GM18498 (cell line): ENCODE measurements around the gene STYXL1.
"Not testable (repeated sequence)": the region's sequence is repeated elsewhere in the genome, so short reads cannot be mapped to it uniquely, and the experiment has no call there.

Experiments
- ATAC-seq: cut with Tn5 transposase; IDR thresholded peaks from one replicate; pipeline ENCODE4 v1.9.1; 2021; ENCODE audit warnings: mild to moderate bottlenecking, moderate library complexity; ENCODE audit not compliant: unreplicated experiment

The STYXL1 gene

DNA sequence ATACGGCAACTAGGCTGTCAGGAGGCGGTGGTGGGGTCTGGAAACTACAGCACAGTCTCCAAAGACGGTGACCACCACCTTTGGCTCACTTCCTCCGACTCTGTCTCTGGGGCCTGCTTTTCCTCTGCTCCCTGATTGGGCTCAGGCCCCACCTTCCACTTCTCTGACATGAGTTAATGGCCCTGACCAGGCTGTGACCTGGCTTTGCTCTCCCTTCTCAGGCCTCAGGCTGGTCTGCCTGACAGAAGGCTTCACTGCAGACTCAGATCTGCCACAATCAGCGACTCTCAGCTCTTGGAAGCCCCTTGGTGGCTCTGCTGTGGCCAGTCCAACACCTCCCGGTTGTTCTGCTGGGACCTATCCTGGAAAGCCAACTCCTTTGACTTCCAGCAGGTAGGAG is 7.7 kb downstream of the STYXL1 start:
- no peak for ATAC-seq

DNA sequence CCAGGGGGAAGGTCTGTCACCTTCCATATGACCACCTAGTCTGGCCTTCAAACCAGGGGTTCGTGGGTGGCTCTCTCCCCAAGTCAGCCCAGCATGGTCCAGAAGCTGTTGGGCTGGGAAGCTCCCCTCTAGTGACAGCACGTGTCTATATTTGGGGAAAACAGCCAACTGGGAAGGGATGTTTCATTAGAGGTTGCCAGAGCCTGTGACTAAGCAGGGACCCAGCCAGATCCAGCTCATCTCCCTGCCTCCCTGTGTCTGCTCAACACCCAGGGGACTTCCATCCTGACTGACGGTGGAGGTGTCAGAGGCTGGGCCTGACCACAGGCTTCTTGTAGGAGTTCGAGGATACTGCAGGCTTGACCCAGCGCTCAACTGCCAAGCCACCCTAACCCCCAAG is 10.5 kb downstream of the STYXL1 start:
- ATAC-seq: no peak

DNA sequence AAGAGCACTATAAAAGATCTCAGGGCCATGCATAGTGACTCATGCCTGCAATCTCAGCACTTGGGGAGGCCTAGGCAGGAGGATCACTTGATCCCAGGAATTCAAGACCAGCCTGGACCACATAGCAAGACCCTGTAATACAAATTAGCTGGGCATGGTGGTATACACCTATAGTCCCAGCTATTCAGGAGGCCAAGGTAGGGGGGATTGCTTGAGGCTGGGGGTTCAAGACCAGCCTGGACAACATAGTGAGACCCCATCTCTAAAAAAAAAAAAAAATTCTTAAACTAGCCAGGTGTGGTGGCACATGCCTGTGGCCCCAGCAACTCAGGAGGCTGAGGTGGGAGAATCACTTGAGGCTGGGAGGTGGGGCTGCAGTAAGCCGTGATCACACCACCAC is 15.8 kb downstream of the STYXL1 start:
- ATAC-seq: no peak

DNA sequence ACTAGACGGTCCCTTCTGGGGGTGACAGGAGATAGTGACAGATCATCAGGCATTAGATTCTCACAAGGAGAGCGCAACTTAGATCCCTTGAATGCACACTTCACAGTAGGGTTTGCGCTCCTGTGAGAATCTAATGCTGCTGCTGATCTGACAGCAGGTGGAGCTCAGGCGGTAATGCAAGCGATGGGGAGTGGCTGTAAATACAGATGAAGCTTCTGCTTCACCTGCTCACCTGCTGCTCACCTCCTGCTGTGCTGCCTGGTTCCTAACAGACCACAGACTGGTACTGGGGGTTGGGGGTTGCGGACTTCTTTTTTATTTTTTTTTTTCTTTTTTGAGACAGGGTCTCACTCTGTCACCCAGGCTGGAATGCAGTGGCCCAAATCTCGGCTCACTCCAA is 18.1 kb downstream of the STYXL1 start:
- not testable (repeated sequence) for ATAC-seq

DNA sequence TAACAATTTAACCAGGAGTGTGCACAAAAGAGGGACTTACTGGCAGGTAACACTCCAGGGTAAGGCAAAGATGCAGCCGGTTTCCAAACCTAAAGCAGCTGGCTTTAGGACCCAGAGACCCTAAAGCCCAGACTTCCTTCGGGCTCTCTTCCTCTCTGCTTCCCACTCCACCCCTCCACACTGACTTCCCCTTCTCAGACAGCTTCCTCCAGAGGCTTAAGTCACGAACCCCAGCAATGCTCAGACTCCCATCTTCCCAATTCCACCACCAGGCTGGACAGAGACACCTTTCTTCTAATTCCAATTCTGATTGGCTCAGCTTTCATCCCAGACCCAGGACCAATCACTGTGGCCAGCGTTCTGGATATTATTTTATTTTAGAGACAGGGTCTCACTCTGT is 24.8 kb downstream of the STYXL1 start:
- no peak for ATAC-seq

DNA sequence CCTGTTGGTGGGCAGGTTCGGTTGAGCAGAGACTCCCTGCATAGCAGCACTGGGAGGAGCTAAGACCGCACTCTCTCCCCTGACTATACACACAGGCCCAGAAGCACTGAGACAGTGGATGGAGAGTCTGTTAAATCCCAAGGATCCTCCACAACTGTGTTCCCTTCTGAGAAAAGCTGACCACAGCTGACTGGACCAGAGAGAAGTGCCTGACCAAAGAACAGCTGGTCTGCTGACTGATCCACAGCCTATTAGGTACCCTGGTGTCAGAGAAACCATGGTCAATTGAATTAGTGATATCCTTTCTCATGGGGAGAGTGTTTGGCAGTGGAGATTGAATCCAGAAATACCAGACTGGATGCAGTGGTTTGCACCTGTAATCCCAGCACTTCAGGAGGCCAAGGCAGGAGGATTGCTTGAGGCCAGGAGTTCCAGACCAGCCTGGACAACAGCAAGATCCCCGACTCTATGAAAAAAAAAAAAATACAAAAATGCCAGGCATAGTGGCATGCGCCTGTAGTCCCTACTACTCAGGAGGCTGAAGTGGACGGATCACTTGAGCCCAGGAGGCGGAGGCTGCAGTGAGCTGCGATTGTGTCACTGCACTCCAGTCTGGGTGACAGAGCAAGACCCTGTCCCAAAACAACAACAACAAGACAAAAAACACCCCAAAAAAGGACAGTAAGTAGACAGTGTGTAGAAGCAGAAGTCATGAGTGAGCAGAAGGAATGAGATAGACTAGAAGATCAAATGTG is 25.6 kb downstream of the STYXL1 start:
- ATAC-seq: no peak

DNA sequence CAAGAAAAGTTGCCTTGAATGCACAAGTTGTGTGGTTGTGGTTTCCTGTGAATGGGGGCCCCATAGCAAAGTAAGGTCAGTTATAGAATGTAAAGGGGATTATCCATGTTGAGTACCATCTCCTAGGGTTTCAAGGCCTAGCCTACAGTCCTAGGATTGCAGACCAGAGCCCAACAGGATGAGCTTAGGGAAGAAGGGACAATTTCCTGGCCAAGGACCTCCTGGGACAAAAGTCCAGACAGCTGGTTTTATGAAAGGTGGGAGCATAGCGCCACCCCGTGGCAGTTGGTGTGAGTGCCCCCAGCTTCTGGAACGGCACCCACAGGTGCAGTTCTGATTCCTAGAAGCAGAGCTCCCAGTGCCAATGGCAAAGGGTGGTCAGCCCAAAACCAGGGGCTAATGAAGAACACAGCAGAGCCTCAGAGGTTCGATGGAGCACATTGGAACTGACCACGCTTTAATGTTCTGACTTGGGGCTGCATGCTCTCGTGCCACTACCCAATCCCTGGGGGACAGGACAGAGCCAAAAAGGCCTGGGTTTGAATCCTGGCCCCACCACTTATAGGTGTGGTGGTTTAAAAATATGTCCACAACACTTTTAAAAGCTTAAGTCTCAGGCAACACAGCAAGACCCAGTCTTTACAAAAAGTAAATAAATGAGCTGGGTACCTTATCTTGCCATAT is 27.6 kb downstream of the STYXL1 start:
- ATAC-seq: no peak

DNA sequence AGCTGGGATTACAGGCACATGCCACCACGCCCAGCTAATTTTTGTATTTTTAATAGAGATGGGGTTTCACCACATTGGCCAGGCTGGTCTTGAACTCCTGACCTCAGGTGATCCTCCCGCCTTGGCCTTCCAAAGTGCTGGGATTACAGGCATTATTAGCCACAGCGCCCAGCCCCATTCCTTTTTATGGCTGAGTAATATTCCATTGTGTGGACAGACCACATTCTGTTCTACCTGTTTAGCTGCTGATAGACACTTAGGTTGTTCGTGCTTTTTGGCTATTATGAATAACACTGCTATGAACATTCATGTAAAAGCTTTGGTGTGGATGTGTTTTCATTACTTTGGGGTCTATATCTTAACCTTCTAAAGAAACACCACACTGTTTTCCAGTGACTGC is 29.3 kb downstream of the STYXL1 start:
- not testable (repeated sequence) for ATAC-seq

DNA sequence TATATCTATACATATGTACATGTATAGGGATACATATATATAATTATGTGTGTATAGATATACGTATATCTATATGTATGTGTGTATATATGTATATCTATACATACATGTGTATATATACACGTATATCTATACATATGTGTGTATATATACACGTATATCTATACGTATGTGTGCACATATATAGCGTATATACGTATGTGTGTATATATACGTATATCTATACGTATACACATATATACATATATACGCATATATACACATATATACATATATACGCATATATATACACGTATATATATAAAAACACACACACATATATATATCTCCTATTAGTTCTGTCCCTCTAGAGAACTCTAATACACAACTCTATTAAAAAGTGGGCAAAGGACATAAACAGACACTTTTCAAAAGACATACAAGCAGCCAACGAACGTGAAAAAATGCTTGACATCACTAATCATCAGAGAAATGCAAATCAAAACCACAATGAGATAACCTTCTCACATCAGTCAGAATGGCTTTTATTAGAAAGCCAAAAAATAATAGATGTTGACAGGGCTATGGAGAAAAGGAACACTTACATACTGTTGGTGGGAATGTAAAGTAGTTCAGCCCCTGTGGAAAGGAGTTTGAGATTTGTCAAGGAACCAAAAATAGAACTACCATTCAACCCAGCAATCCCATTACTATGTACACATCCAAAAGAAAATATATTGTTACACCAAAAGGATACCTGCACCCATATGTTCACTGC is 31.4 kb downstream of the STYXL1 start:
- no peak for ATAC-seq

DNA sequence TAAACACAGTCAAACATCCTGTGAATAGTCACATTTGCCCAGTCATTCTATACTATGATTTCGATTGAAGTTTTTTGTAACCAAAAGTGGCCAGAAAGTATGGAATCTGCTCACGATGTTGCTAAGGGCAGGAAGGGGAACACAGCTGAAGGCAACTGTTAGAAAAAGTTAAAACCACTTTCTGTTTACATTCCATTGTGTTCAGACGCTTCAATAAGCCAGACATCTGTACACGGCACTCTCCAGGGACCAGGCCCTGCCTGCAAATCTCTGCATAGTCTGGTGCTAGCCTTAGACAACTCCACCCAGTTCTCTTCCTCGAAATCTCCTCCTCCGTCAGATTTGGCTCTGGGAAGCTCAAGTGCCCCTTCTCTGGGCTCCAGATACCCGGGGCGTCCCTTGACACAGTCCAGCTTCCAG is 36.3 kb downstream of the STYXL1 start:
- no peak for ATAC-seq

DNA sequence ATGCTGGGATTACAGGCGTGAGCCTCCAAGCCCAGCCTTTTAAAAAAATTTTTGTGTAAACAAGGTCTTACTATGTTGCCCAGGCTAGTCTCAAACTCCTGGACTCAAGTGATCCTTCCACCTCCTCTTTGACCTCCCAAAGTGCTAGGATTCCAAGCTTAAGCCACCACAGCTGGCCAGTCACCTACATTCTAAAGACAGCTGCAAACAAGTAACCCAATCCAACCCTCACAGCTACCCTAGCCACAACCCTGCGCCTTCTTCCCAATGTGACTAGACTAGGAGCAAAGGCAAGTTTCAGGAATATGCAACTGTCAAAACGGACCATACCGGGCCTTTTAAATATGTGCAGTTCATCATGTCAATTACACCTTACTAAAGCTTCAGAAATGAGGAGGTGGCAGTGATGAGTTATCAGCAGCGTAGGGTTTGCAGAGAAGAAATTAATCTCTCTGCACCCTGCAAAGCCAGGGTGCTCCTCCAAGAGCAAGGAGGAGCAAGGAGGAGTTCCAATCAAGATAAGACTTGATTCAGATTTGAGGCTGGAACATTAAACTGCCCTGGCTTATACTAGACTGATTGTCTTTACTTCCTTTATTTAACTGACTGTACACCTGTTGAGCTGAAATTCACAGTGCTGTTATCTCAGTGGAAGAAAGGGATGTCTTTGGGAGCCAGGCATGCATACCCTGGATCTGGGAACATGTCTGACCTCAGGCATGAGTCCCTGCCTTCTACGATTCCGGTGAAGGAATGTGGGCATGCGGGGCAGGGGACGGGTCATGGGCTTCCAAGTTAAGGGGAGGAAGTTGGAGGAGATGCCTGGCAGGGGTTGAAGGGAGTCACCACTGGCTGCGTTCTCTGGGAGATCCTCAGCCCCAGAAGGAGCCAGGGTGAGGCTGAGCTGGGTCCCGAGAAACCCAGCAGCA is 37.9 kb downstream of the STYXL1 start:
- ATAC-seq: no peak

DNA sequence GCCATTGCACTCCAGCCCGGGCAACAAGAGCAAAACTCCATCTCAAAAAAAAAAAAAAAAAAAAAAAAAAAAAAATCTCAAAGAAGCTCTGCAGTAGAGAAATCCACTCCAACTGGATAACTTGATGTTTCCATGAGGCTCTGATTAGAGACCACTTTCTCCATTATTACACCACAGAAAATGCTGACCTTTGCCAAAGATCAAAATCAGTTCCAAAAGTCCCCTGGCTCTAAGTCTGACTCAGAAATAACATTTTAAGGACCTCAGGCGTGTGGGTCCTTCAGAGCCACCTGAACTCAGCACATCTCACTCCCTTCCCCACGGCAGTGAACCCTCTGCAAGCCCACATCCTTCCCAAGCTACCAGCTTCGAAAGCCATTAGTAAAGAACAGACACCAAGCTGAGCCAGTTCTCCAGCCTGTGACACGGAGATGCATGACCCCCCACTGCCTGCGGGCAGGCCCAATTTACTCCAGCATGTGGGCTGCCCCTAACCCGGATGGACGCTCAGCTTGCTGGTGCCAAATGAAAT is 39.6 kb downstream of the STYXL1 start:
- no peak for ATAC-seq

DNA sequence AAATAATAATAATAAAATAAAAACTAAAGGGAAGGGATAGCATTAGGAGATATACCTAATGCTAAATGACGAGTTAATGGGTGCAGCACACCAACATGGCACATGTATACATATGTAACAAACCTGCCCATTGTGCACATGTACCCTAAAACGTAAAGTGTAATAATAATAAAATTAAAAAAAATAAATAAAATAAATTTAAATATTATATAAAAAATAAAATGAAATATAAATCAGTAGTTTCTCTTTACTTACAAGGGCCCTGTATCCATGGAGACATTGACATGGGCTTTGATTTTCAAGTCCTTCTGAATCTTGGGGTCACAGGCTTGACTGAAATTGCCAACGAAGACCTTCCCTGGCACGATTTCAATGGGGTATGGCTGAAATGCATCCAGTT is 42.8 kb downstream of the STYXL1 start:
- ATAC-seq: not testable (repeated sequence)

DNA sequence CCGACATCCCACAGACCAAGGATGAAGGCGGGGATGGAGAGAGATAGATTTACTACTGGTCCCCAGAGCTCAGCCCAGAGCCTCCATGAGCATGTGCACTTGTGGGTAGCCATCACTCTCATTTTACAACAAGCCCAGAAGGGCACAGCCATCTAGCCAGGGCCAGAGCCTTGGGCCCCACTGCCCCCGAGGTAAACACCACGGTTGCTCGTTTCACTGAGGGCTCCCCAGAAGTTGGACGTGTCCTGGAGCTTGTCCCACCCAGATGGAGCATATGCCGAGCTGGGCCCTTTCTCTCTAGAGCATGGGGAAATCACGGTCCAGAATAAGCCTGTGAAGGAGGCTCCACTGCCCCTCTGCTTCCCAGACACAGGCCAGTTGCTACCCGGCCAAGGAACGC is 44.4 kb downstream of the STYXL1 start:
- ATAC-seq: no peak

DNA sequence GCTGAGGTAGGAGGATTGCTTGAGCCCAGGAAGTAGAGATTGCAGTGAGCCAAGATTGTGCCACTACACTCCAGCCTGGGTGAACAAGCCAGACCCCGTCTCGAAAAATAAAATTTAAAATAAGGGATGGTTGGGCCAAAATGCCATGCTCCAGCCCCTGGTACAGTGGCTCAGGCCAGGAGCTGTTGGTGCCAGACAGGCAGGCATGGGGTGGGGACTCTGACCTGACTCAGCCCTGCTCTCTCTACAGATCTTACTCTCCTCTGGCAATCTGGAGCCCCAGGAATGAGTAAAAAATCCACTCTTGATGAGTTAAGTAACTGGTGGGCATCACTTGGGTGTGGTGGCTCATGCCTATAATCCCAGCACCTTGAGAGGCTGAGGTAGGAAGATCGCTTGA is 45.0 kb downstream of the STYXL1 start:
- no peak for ATAC-seq

DNA sequence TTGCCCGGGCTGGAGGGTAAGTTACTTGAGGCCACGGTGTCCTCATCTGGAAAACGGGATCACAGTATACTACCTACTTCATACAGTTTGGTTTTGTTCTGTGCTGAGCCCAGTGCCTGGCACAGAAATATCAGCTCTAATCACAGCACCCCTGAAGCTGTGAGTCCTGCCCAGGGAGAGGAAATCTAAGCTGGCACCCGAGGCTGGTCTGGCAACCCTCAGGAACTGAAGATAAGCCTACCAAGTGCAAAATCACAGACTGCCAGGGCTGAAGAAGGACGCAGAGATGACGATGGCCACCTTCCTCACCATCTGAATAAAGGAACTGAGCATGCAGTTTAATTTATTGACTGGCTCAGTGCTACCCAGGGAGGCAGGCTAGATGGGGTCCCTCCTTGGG is 45.7 kb downstream of the STYXL1 start:
- no peak for ATAC-seq

DNA sequence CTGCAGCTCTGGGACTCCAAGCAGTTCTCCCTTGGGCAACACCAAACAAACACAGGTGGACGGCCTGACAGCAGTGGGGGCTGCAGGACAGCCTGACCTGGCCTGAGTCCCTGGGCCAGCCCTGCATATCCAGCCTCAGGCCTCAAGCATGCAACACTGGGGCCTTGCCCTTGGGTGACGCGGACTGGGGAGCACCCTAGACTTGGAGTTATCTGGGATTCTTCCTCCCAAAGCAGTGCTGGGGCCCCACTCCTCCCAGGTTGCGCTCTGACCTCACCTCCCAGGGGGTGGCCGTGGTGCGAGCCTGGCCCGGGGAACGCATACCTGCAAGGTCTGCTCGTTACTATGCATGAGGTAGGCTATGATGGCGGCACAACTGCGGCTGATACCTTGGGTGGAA is 47.2 kb downstream of the STYXL1 start:
- no peak for ATAC-seq

DNA sequence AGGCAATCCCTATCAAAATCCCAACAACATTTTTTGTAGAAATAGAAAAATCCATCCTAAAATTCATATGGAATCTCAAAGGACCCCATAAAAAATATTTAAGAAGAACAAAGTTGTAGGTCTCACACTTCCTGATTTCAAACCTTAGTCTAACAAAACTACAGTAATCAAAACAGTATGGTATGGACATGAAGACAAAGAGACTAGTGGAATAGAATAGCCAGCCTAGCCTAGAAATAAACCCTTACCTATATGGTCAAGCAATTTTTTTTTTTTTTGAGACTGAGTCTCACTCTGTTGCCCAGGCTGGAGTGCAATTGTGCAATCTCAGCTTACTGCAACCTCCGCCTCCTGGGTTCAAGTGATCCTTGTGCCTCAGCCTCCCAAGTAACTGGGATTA is 49.8 kb downstream of the STYXL1 start:
- ATAC-seq: no peak

DNA sequence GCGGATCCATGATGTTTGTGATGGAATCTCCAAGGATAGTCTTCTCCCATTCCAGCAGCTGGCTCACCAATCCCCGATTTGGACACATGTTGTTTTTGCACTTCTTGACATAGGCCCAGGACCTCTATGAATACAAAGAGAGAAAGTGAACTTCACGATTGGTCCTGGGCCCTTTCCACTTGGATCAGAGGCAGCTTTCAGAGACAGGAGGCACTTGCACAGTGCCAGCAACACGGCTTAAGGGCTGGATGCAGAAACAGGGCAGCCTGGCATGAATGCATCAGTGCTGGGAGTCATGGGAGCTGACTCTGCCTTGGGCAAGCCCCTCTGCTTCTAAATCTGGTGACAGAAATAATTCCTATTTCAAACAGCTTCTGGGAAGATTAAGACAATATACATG is 51.3 kb downstream of the STYXL1 start:
- no peak for ATAC-seq

DNA sequence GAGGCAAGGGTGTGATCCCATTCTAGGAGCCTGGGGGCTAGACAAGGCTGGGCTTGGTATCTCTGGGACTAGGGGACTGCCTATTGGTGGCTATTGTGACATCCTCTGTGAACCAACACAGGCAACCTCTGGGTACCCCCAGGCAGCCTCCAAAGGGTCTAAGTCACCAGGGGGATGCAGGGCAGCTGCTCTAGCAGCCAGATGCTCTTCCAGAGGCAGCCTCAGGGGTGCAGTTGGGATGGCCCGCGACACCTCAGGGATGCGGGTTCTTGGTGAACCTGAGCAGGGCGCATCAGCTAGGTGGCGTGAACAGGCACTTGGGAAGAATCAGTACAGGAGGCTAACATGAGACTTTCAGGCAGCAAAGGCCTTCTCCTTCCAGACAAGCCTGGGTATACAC is 51.8 kb downstream of the STYXL1 start:
- no peak for ATAC-seq

DNA sequence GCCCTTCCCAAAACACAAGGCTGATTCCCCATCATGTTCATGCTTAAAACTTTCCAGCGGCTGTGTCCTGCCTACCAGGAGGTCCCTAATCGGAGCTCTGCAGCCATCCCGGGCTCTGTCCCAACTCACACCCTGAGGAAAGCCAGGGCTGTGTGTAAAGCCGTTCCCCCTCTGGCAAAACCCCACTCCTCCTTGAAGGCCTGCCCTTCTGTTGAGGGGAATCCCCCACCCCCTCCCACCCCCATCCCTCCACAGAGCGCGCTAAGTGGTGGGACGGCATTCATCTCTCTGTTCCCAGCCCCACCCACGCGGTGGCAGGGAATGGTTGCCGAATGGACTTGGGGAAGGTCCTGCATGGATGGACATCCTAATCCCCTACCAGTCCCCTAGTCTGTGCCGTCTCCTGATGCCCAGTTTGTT is 52.7 kb downstream of the STYXL1 start:
- no peak for ATAC-seq
